KOPT-K1 (cell line): ENCODE data around the gene RBBP8NL.

ENCODE experiments used
- H3K27ac ChIP-seq: fragments of 200-600 bp; sonication (generic); 2 replicates; pipeline ENCODE4 v1.5.1; 2016; ENCODE audit warnings: antibody characterized with exemption, mild to moderate bottlenecking, low read depth, low read length; ENCODE audit not compliant: poor library complexity, severe bottlenecking
- H3K36me3 ChIP-seq: fragments of 200-600 bp; sonication (generic); 2 replicates; pipeline ENCODE4 v1.5.1; 2017; ENCODE audit warnings: antibody characterized with exemption, mild to moderate bottlenecking, low read length, moderate library complexity; ENCODE audit not compliant: insufficient read depth
- H3K9me3 ChIP-seq: fragments of 200-600 bp; sonication (generic); 2 replicates; pipeline ENCODE4 v1.5.1; 2017; ENCODE audit warnings: antibody characterized with exemption, low read length, mild to moderate bottlenecking; ENCODE audit not compliant: insufficient read depth, poor library complexity, severe bottlenecking

Gene RBBP8NL

GRCh38 chr20:62453186-62453808 lies 26.0 kb upstream of the RBBP8NL start:
- no peak overlapping the region for H3K27ac ChIP-seq
- no peaks in the 10 kb centered on the region for H3K9me3 ChIP-seq
- no peaks in the 10 kb centered on the region for H3K36me3 ChIP-seq

GRCh38 chr20:62452475-62453095 lies 25.2 kb upstream of the RBBP8NL start:
- Histone ChIP-seq H3K27ac (no peak overlapping the region), H3K36me3 (no peaks in the 10 kb centered on the region), H3K9me3 (no peaks in the 10 kb centered on the region)

- H3K9me3 ChIP-seq: no peaks in the 10 kb centered on the region
- no peaks in the 10 kb centered on the region for H3K36me3 ChIP-seq
Observed at GRCh38 chr20:62451970-62452369, 24.6 kb upstream of the RBBP8NL start.

GRCh38 chr20:62451156-62451767 lies 23.9 kb upstream of the RBBP8NL start:
- Histone ChIP-seq H3K27ac (no peak overlapping the region), H3K9me3 (no peaks in the 10 kb centered on the region), H3K36me3 (no peaks in the 10 kb centered on the region)

More at GRCh38 chr20:62451970-62452369, 24.6 kb upstream of the RBBP8NL start:
- no peak overlapping the region for H3K27ac ChIP-seq

GRCh38 chr20:62449951-62450691 lies 22.8 kb upstream of the RBBP8NL start:
- Histone ChIP-seq H3K36me3 (no peaks in the 10 kb centered on the region), H3K9me3 (no peaks in the 10 kb centered on the region), H3K27ac (no peak overlapping the region)

DNA sequence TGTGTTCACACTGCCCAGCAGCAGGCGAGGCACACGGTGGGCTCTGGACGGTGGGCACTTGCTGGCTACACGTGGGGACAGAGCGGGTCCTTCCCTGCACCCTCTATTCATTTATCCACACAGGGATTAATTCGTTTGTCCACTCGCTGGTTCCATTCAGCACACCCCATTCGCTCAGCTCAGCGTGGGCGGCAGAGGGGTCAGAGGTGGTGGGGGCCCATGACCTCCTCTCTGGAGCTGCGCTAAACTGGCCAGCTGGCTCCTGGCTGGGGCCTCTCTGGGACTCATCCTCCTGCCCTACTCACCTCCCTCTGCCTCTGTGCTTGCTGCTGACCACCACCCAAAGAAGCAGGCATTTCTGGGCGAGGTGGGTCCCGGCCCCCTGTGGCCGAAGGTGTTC lies 21.4 kb upstream of the RBBP8NL start:
- Histone ChIP-seq H3K36me3 (no peaks in the 10 kb centered on the region), H3K27ac (no peak overlapping the region), H3K9me3 (no peaks in the 10 kb centered on the region)

GRCh38 chr20:62448038-62448437 lies 20.7 kb upstream of the RBBP8NL start:
- Histone ChIP-seq H3K9me3 (no peaks in the 10 kb centered on the region), H3K36me3 (no peaks in the 10 kb centered on the region), H3K27ac (no peak overlapping the region)

GRCh38 chr20:62446888-62447869 lies 19.8 kb upstream of the RBBP8NL start:
- Histone ChIP-seq H3K27ac (no peak overlapping the region), H3K9me3 (no peaks in the 10 kb centered on the region)

DNA sequence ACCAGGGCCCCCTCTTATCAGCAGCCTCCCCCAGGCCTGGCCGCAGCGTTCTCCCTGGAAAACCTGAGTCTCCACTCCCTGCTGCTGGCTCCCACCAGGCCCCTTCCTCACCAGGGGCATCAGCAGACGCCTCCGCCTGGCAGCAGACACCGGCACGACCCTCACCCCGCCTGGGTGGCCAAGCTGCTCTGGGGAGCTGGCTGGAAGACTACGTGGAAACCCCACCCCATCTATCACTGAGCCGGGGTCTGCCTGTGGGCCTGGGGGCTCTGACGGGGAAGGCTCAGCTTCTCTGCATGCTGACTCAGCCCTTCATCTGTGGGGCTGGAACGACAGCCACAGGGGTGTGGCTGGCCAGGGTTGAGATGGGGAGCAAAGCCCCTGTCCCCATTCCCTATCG lies 19.1 kb upstream of the RBBP8NL start:
- Histone ChIP-seq H3K9me3 (no peaks in the 10 kb centered on the region), H3K36me3 (no peaks in the 10 kb centered on the region), H3K27ac (no peak overlapping the region)

More at GRCh38 chr20:62446888-62447869, 19.8 kb upstream of the RBBP8NL start:
- no peaks in the 10 kb centered on the region for H3K36me3 ChIP-seq

- H3K36me3 ChIP-seq: no peaks in the 10 kb centered on the region
- no peak overlapping the region for H3K27ac ChIP-seq
- no peaks in the 10 kb centered on the region for H3K9me3 ChIP-seq
Observed at GRCh38 chr20:62445553-62446340, 18.4 kb upstream of the RBBP8NL start.

DNA sequence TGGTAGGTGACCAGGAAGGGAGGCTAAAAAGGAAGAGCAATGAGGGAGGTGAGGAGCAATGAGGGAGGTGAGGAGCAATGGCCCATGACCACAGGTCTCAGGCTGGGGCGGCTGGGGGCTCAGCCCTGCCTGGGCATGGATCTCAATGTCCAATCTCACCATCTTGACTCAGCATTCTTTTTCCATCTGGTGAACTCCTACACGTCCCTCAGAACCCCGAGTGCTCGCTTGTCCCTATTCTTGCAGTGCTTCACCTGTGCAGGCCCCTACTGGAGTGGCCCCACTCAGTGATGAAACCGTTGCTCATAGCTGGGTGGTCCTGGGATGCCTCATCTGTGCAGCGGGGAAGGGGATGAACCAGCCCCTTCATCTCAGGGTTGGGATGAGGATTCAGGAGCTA lies 16.9 kb upstream of the RBBP8NL start:
- no peak overlapping the region for H3K27ac ChIP-seq
- H3K9me3 ChIP-seq: no peaks in the 10 kb centered on the region
- H3K36me3 ChIP-seq: no peaks in the 10 kb centered on the region

DNA sequence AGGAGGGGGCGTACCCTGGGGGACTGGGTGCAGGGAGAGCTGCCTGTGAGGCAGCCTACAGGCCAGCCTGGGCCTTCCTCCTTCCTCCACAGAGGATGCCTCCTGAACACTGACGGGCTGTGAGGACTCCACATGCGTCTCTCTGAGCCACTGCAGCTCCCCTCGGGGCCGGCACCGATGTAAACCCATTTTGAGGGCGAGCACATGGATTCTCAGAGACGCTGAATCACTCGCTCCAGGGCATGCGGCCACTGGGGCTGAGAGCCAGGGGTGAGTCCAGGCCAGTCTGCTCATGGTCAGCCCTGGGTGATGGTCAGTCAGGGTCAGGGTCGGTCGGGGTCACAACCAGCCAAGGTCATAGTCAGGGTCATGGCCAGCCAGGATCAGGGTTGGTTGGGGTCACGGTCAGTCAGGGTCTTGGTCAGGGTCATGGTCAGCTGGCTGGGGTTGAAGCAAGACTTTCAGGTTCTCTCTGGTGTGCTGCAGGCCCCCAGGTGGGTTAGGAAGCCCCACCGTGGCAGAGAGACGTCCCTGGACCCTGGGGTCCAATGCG lies 14.7 kb upstream of the RBBP8NL start:
- Histone ChIP-seq H3K36me3 (no peaks in the 10 kb centered on the region), H3K9me3 (no peaks in the 10 kb centered on the region), H3K27ac (no peak overlapping the region)

- Histone ChIP-seq H3K36me3 (no peaks in the 10 kb centered on the region), H3K9me3 (no peaks in the 10 kb centered on the region), H3K27ac (no peak overlapping the region)
Observed at GRCh38 chr20:62439218-62439617, 11.9 kb upstream of the RBBP8NL start.
